GM23338 (cell line): Measurements from ENCODE around the gene ATXN7L2.

Experiments used
- CREB1 ChIP-seq: fragments of 250-450 bp; sonication (Bioruptor Pico); IDR thresholded peaks from 2 replicates; pipeline ENCODE4 v1.5.0; 2020; ENCODE audit warnings: low read depth, mild to moderate bottlenecking, moderate library complexity
- CTCF ChIP-seq, 2 experiments: fragments of 200-600 bp in 1 of 2; sonication (generic) in 1 of 2; conservative IDR thresholded peaks; 2 replicates each; pipeline versions ENCODE4 v1.5.1 to v1.6.1; 2016 to 2017; ENCODE audit warnings: antibody characterized with exemption in 2 of 2, low read depth in 2 of 2, mild to moderate bottlenecking in 2 of 2, moderate library complexity in 1 of 2
- ETS1 ChIP-seq: IDR thresholded peaks from 2 replicates; pipeline ENCODE4 v1.6.1; 2016; ENCODE audit warnings: antibody characterized with exemption
- EZH2 ChIP-seq: fragments of 200-600 bp; sonication (generic); IDR thresholded peaks from one replicate; pipeline ENCODE4 v1.8.0; 2017; ENCODE audit warnings: antibody characterized with exemption, mild to moderate bottlenecking, low read depth; ENCODE audit not compliant: unreplicated experiment
- EZH2phosphoT487 ChIP-seq: fragments of 200-600 bp; sonication (generic); IDR thresholded peaks from one replicate; pipeline ENCODE4 v1.8.1; 2018; ENCODE audit warnings: antibody characterized with exemption; ENCODE audit not compliant: unreplicated experiment
- JUNB ChIP-seq: IDR thresholded peaks from one replicate; pipeline ENCODE4 v1.6.1; 2016; ENCODE audit warnings: antibody characterized with exemption; ENCODE audit not compliant: unreplicated experiment
- POLR2AphosphoS5 ChIP-seq: IDR thresholded peaks from 2 replicates; pipeline ENCODE4 v1.6.1; 2016; ENCODE audit warnings: antibody characterized with exemption, low read depth
- STAT1 ChIP-seq: IDR thresholded peaks from one replicate; pipeline ENCODE4 v1.6.1; 2016; ENCODE audit warnings: antibody characterized with exemption; ENCODE audit not compliant: unreplicated experiment
- ZNF114 ChIP-seq: fragments of 250-450 bp; sonication (Bioruptor Pico); IDR thresholded peaks from 2 replicates; pipeline ENCODE4 v1.5.0; 2020; ENCODE audit warnings: mild to moderate bottlenecking, moderate library complexity
- ZNF331 ChIP-seq: fragments of 250-450 bp; sonication (Bioruptor Pico); IDR thresholded peaks from 2 replicates; pipeline ENCODE4 v1.5.0; 2020; ENCODE audit warnings: low read depth, mild to moderate bottlenecking, moderate library complexity
- ZNF462 ChIP-seq: fragments of 250-450 bp; sonication (Bioruptor Pico); IDR thresholded peaks from 2 replicates; pipeline ENCODE4 v1.5.0; 2020; ENCODE audit warnings: mild to moderate bottlenecking, moderate library complexity
- TF ChIP-seq, protein P1 (sequence below): IDR thresholded peaks from one replicate; pipeline ENCODE4 v1.6.1; 2018; ENCODE audit warnings: antibody characterized with exemption; ENCODE audit not compliant: unreplicated experiment

DNA sequence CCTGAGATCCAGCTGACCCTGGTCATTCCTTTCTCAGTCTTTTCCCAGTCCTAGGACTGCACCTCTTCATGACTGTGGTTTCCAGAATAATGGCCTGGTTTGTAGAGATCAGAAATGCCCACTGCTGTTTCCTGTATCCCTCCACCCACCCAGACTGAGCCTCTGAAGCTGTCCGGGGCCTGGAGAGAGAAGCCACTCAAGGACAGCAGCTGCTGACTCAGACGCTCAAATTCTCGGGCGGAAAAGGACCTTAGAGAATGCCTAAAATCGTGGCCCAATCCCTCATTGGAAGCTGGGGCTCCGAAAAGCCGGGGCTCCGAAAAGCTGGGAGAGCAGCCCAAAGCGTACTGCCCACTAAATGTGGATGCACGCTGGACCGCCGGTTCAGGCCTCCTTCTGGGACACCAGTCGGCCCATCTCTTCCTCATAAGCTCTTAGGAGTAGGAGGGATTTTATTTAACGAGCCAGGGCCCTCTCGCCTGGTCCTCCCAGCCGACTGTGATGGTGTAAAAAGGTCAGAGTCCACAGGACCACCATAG is 48.2 kb downstream of the ATXN7L2 start:
- no peak for TF ChIP-seq EZH2
- no peak for TF ChIP-seq EZH2phosphoT487
- no peak for TF ChIP-seq CTCF (conservative IDR thresholded peaks at IDR 0.05; ENCODE audit: low read depth in 2 of 2)
- TF ChIP-seq CREB1: no peak
- TF ChIP-seq POLR2AphosphoS5: no peak
- TF ChIP-seq, protein P1, sequence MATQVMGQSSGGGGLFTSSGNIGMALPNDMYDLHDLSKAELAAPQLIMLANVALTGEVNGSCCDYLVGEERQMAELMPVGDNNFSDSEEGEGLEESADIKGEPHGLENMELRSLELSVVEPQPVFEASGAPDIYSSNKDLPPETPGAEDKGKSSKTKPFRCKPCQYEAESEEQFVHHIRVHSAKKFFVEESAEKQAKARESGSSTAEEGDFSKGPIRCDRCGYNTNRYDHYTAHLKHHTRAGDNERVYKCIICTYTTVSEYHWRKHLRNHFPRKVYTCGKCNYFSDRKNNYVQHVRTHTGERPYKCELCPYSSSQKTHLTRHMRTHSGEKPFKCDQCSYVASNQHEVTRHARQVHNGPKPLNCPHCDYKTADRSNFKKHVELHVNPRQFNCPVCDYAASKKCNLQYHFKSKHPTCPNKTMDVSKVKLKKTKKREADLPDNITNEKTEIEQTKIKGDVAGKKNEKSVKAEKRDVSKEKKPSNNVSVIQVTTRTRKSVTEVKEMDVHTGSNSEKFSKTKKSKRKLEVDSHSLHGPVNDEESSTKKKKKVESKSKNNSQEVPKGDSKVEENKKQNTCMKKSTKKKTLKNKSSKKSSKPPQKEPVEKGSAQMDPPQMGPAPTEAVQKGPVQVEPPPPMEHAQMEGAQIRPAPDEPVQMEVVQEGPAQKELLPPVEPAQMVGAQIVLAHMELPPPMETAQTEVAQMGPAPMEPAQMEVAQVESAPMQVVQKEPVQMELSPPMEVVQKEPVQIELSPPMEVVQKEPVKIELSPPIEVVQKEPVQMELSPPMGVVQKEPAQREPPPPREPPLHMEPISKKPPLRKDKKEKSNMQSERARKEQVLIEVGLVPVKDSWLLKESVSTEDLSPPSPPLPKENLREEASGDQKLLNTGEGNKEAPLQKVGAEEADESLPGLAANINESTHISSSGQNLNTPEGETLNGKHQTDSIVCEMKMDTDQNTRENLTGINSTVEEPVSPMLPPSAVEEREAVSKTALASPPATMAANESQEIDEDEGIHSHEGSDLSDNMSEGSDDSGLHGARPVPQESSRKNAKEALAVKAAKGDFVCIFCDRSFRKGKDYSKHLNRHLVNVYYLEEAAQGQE: no peak
- TF ChIP-seq JUNB: no peak
- TF ChIP-seq ZNF331 (CRISPR knock-in tag): no peak
- no peak for TF ChIP-seq STAT1
- TF ChIP-seq ETS1: no peak
- TF ChIP-seq ZNF114 (CRISPR knock-in tag): no peak
- TF ChIP-seq ZNF462 (CRISPR knock-in tag): no peak
